IPS-18a (cell line): Measurements from ENCODE around the gene NWD2.

Experiments used
- H3K27ac ChIP-seq: one replicate; pipeline ENCODE4 v1.5.1; 2013; ENCODE audit warnings: low read length
- H3K27me3 ChIP-seq: one replicate; pipeline ENCODE4 v1.6.1; 2013; ENCODE audit warnings: mild to moderate bottlenecking, low read length; ENCODE audit not compliant: control insufficient read depth, insufficient read depth
- H3K36me3 ChIP-seq: one replicate; pipeline ENCODE4 v1.6.1; 2013; ENCODE audit warnings: low read depth, low read length; ENCODE audit not compliant: control insufficient read depth
- H3K4me1 ChIP-seq: one replicate; pipeline ENCODE4 v1.6.1; 2013; ENCODE audit warnings: low read depth, low read length; ENCODE audit not compliant: control insufficient read depth
- H3K4me3 ChIP-seq: one replicate; pipeline ENCODE4 v1.5.1; 2013; ENCODE audit warnings: low read length
- H3K9ac ChIP-seq: one replicate; pipeline ENCODE4 v1.6.1; 2013; ENCODE audit warnings: mild to moderate bottlenecking, low read length, moderate library complexity
- H3K9me3 ChIP-seq: one replicate; pipeline ENCODE4 v1.6.1; 2013; ENCODE audit warnings: low read depth, low read length; ENCODE audit not compliant: control insufficient read depth

The NWD2 gene

DNA sequence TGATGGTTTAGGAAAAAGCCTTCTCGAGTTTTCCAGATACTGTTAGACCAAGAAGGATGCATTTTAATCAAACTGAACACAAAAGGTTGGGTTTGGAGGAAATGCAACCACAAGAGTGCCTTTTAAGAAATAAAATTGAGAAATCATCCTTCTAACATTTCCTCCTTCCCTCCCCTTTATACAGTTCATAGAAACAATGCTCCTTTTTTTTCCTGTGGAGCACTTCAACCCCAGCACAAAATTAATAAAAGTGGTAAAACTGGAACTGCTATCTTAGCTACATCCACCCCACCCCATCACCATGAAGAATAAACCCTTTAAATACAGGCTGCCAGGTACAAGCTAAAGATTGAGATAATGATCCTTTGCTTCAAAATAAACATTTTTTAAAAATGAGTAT is 230.5 kb downstream of the NWD2 start:
- Histone ChIP-seq H3K4me3 (no peak overlapping the region), H3K27ac (no peak overlapping the region), H3K36me3 (no peaks in the 10 kb centered on the region), H3K4me1 (no peaks in the 10 kb centered on the region), H3K9ac (no peak overlapping the region), H3K9me3 (no peaks in the 10 kb centered on the region), H3K27me3 (no peaks in the 10 kb centered on the region)

DNA sequence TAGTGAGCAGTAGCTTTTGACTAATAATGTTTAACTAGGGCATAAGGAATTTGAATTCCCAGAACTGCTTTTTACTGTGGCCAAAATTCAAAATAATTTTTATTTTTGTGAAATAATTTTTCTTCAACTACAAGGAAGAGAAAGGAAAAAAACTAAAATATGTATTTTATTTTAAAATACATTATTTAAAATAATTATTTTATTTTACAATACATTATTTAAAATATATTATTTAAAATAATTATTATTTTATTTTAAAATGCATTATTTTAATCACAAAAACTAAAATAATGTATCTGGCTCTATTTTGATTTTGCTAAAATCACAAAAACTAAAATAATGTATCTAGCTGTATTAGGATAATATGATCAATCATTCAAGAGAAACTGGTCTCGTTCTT is 231.2 kb downstream of the NWD2 start:
- Histone ChIP-seq H3K9me3 (no peaks in the 10 kb centered on the region), H3K4me1 (no peaks in the 10 kb centered on the region), H3K27me3 (no peaks in the 10 kb centered on the region), H3K9ac (no peak overlapping the region), H3K27ac (no peak overlapping the region), H3K36me3 (no peaks in the 10 kb centered on the region), H3K4me3 (no peak overlapping the region)

GRCh38 chr4:37476256-37476655 is 231.7 kb downstream of the NWD2 start:
- Histone ChIP-seq H3K4me3 (no peak overlapping the region), H3K9me3 (no peaks in the 10 kb centered on the region), H3K27ac (no peak overlapping the region), H3K4me1 (no peaks in the 10 kb centered on the region), H3K27me3 (no peaks in the 10 kb centered on the region), H3K9ac (no peak overlapping the region), H3K36me3 (no peaks in the 10 kb centered on the region)

DNA sequence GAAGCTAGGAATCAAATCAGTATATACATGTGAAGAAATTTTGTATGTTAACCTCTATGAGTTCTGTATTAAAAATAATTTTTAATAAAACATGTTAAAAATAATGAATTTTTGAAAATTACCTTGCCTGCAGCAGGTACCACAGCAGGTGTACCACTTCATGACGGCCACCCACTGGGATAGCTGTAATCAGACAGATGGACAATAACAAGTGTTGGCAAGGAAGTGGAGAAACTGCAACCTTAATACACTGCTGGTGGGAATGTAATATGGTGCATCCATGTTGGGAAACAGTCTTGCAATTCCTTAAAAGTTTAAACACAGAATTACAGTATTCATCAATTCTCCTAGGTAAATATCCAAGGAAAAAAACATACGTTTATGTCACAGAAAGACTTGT is 232.1 kb downstream of the NWD2 start:
- Histone ChIP-seq H3K36me3 (no peaks in the 10 kb centered on the region), H3K9ac (no peak overlapping the region), H3K9me3 (no peaks in the 10 kb centered on the region), H3K4me1 (no peaks in the 10 kb centered on the region), H3K4me3 (no peak overlapping the region), H3K27me3 (no peaks in the 10 kb centered on the region), H3K27ac (no peak overlapping the region)

- no peaks in the 10 kb centered on the region for H3K9me3 ChIP-seq
- no peak overlapping the region for H3K4me3 ChIP-seq
- H3K27me3 ChIP-seq, result no peaks in the 10 kb centered on the region
- no peak overlapping the region for H3K9ac ChIP-seq
- no peaks in the 10 kb centered on the region for H3K4me1 ChIP-seq
- no peaks in the 10 kb centered on the region for H3K36me3 ChIP-seq
- no peak overlapping the region for H3K27ac ChIP-seq
Measured at GRCh38 chr4:37477126-37477525, 232.6 kb downstream of the NWD2 start.

GRCh38 chr4:37478151-37478550 is 233.6 kb downstream of the NWD2 start:
- H3K9me3 ChIP-seq, result no peaks in the 10 kb centered on the region
- H3K36me3 ChIP-seq, result no peaks in the 10 kb centered on the region
- H3K4me3 ChIP-seq, result no peak overlapping the region
- H3K27ac ChIP-seq, result no peak overlapping the region
- no peak overlapping the region for H3K9ac ChIP-seq
- no peaks in the 10 kb centered on the region for H3K4me1 ChIP-seq
- H3K27me3 ChIP-seq, result no peaks in the 10 kb centered on the region

- Histone ChIP-seq H3K4me1 (no peaks in the 10 kb centered on the region), H3K9me3 (no peaks in the 10 kb centered on the region), H3K4me3 (no peak overlapping the region), H3K27me3 (no peaks in the 10 kb centered on the region), H3K9ac (no peak overlapping the region), H3K36me3 (no peaks in the 10 kb centered on the region), H3K27ac (no peak overlapping the region)
Measured at GRCh38 chr4:37480509-37480908, 236.0 kb downstream of the NWD2 start.

- Histone ChIP-seq H3K27ac (no peak overlapping the region), H3K9me3 (no peaks in the 10 kb centered on the region), H3K4me3 (no peak overlapping the region), H3K9ac (no peak overlapping the region), H3K27me3 (no peaks in the 10 kb centered on the region), H3K36me3 (no peaks in the 10 kb centered on the region), H3K4me1 (no peaks in the 10 kb centered on the region)
Measured at GRCh38 chr4:37481547-37482122, 237.1 kb downstream of the NWD2 start.

DNA sequence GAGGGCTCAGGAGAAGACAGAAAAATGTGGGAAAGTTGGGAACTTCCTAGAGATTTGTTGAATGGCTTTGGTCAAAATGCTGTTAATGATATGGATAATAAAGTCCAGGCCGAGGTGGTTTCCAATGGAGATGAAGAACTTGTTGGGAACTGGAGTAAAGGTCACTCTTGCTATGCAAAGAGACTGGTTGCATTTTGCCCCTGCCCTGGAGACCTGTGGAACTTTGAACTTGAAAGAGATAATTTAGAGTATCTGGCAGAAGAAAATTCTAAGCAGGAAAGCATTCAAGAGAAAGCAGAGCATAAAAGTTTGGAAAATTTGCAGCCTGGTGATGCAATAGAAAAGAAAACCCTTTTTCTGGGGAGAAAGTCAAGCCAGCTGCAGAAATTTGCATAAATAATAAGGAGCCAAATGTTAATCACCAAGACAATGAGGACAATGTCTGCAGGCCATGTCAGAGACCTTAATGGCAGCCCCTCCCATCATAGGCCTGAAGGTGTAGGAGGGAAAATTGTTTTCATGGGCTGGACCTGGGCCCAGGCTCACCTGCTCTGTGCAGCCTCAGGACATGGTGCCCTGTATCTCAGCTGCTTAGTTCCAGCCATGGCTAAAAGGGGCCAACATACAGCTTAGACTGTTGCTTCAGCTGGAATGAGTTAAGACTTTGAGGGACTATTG is 237.8 kb downstream of the NWD2 start:
- Histone ChIP-seq H3K4me1 (no peaks in the 10 kb centered on the region), H3K36me3 (no peaks in the 10 kb centered on the region), H3K27me3 (no peaks in the 10 kb centered on the region), H3K27ac (no peak overlapping the region), H3K9me3 (no peaks in the 10 kb centered on the region), H3K4me3 (no peak overlapping the region), H3K9ac (no peak overlapping the region)

- Histone ChIP-seq H3K4me3 (no peak overlapping the region), H3K36me3 (no peaks in the 10 kb centered on the region), H3K4me1 (no peaks in the 10 kb centered on the region), H3K27ac (no peak overlapping the region), H3K27me3 (no peaks in the 10 kb centered on the region), H3K9me3 (no peaks in the 10 kb centered on the region), H3K9ac (no peak overlapping the region)
Measured at GRCh38 chr4:37483610-37484009, 239.1 kb downstream of the NWD2 start.

DNA sequence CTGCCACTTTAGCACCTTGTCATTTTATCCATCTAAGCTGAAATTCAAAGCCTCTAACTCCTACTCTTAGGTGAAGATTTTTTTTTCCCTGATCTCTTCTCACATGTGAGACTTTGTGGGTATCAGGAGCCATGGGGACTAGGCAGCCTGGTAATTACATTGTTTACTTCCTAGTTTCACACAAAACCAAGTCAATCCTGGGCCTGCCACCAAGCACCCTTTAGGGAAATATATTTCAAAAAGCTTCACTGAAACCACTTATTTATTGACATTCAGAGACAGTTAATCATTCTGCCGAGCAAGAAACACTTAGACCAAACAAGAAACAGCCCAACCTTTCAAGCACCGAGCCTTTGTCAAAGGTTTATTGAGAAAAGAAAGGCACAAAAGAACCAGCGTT is 241.6 kb downstream of the NWD2 start:
- Histone ChIP-seq H3K9me3 (no peaks in the 10 kb centered on the region), H3K27ac (no peak overlapping the region), H3K36me3 (no peaks in the 10 kb centered on the region), H3K27me3 (no peaks in the 10 kb centered on the region), H3K9ac (no peak overlapping the region), H3K4me3 (no peak overlapping the region), H3K4me1 (no peaks in the 10 kb centered on the region)

DNA sequence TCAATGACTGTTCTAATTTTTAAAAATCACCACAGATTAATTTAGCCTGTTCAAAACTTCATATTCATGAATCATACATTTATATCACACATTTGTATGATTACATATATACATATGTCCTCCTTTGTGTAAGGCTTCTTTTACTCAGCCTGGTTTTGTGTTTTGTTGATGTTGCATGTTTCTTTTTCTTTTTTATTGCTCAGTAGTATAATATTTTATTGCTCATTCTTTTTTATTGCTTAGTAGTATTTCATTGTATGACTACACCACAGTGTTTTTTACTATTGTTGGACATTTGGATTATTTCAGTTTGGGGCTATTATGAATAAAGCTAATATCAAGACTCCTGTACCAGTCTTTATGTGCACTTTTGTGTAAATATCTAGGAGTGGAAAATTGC is 243.1 kb downstream of the NWD2 start:
- Histone ChIP-seq H3K4me3 (no peak overlapping the region), H3K9me3 (no peaks in the 10 kb centered on the region), H3K36me3 (no peaks in the 10 kb centered on the region), H3K9ac (no peak overlapping the region), H3K4me1 (no peaks in the 10 kb centered on the region), H3K27me3 (no peaks in the 10 kb centered on the region), H3K27ac (no peak overlapping the region)
